ENCODE results near the gene CD151. TPM values are rescaled to one million over a fixed set of nuclear protein-coding genes. Genes with fewer than 3 reads are reported as not detected.

CD151 gene
- total RNA-seq, 2 experiments from 2014 or later = 0.28 to 0.84 TPM

DNA sequence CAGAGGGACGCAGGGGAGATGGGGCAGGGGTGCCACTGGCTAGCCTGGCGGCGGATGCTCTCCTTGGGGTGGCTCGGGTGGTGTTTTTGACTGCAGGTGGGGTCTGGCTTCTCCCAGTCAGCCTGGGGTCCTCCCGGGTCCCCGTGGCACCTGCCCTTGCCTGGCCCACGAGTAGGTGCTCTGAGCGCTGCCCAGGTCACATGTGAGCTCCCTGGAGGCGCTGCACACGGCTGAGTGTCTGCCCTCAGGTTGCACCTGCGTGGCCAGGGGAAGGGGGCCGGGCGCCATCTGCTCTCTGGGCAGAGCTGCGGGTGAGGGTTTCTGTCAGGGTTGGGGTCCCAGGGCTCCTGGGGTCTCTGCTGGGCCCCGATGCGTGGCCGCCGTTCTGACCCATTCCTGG is 15.1 kb downstream of the CD151 start:
- H3K9me3 ChIP-seq (ENCODE audit: low read length) = no peaks in the 10 kb centered on the region
- H3K9me2 ChIP-seq (ENCODE audit: insufficient read depth, low read length) = no peaks in the 10 kb centered on the region
- no peak overlapping the region for H3K4me3 ChIP-seq (ENCODE audit: low read depth, low read length, poor library complexity, severe bottlenecking)
- ChIA-PET CTCF (ENCODE audit: unreplicated experiment) (interaction anchor here (0.8 to 1.0 kb wide), 2 partner anchors 9 to 204 kb away, joined by 3 read pairs; no protein-coding TSS in a partner anchor), POLR2A (no interaction called here)
- no peaks in the 10 kb centered on the region for H3K79me2 ChIP-seq (ENCODE audit: insufficient read depth, low read depth, low read length)
- no peaks in the 10 kb centered on the region for H4K20me1 ChIP-seq (ENCODE audit: insufficient read depth, low read length)
- intact Hi-C loops (cut with micrococcal nuclease; ENCODE audit: unreplicated experiment) = loop anchor here (1.0 to 5.0 kb wide), 3 partner anchors 59 to 203 kb away; no protein-coding TSS in a partner anchor
- DNase-seq (ENCODE audit: low spot score) = no peak
- no peaks in the 10 kb centered on the region for H3K36me3 ChIP-seq (ENCODE audit: insufficient read depth, low read length)
- H2AFZ ChIP-seq (ENCODE audit: low read length) = no peak overlapping the region
- H3K4me1 ChIP-seq (ENCODE audit: insufficient read depth, low read length, poor library complexity, severe bottlenecking) = peaks cover 30% of the 10 kb centered on the region
- H3K27ac ChIP-seq (ENCODE audit: low read depth, low read length, poor library complexity, severe bottlenecking) = no peak overlapping the region
- TF ChIP-seq EZH2phosphoT487 (IDR thresholded peaks at IDR 0.05; ENCODE audit: borderline replicate concordance, low read depth, low read length) = no peak
- TF ChIP-seq, protein P1, sequence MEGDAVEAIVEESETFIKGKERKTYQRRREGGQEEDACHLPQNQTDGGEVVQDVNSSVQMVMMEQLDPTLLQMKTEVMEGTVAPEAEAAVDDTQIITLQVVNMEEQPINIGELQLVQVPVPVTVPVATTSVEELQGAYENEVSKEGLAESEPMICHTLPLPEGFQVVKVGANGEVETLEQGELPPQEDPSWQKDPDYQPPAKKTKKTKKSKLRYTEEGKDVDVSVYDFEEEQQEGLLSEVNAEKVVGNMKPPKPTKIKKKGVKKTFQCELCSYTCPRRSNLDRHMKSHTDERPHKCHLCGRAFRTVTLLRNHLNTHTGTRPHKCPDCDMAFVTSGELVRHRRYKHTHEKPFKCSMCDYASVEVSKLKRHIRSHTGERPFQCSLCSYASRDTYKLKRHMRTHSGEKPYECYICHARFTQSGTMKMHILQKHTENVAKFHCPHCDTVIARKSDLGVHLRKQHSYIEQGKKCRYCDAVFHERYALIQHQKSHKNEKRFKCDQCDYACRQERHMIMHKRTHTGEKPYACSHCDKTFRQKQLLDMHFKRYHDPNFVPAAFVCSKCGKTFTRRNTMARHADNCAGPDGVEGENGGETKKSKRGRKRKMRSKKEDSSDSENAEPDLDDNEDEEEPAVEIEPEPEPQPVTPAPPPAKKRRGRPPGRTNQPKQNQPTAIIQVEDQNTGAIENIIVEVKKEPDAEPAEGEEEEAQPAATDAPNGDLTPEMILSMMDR (conservative IDR thresholded peaks at IDR 0.05; ENCODE audit: low read length) = no peak
- peak overlapping the region; percentile 87; the same call in 1 of the 2 replicates for H3K4me2 ChIP-seq (ENCODE audit: low read length)
- BruUV-seq (replicated peaks) = no TSS peak

DNA sequence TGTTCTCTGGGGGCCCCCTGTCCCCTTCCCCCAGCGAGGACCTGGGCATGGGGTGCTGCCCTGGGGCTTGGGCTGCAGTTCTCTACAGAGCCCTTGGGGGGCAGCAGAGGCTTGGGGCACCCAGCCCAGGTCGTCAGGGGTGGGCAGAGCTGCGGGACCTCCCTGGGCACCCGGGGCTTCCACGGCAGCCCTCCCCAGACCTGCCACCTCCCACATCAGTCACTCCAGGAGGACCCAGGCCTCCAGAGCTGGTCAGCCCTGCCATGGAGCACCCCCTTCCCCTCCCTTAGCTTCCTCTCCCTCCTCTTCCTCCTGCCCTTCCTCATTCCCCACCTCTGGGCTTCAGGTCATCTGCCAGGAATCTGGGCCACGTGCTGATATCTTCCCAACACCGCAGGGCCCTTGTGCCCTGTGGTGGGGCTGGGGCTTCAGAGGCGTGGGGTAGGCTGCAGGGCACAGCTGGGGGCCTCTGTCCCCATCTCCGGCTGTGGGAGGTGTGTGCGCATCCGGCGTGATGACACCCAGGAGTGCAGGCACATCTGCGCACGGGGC is 15.7 kb downstream of the CD151 start:
- no peaks in the 10 kb centered on the region for H4K20me1 ChIP-seq (ENCODE audit: insufficient read depth, low read length)
- no peak overlapping the region for H3K27ac ChIP-seq (ENCODE audit: low read depth, low read length, poor library complexity, severe bottlenecking)
- H3K4me3 ChIP-seq (ENCODE audit: low read depth, low read length, poor library complexity, severe bottlenecking) = peak overlapping the region; percentile 66
- no peak for TF ChIP-seq EZH2phosphoT487 (IDR thresholded peaks at IDR 0.05; ENCODE audit: borderline replicate concordance, low read depth, low read length)
- TF ChIP-seq, protein P1 (conservative IDR thresholded peaks at IDR 0.05; ENCODE audit: low read length) = peak; percentile 87
- H3K4me1 ChIP-seq (ENCODE audit: insufficient read depth, low read length, poor library complexity, severe bottlenecking) = peaks cover 29% of the 10 kb centered on the region
- no TSS peak for BruUV-seq (replicated peaks)
- no peaks in the 10 kb centered on the region for H3K36me3 ChIP-seq (ENCODE audit: insufficient read depth, low read length)
- H3K79me2 ChIP-seq (ENCODE audit: insufficient read depth, low read depth, low read length) = no peaks in the 10 kb centered on the region
- POLR2A ChIA-PET = no interaction called here
- DNase-seq (ENCODE audit: low spot score) = peak; percentile 71
- no peaks in the 10 kb centered on the region for H3K9me2 ChIP-seq (ENCODE audit: insufficient read depth, low read length)
- intact Hi-C loops (cut with micrococcal nuclease; ENCODE audit: unreplicated experiment) = loop anchor here (1.0 to 5.0 kb wide), 3 partner anchors 59 to 203 kb away; no protein-coding TSS in a partner anchor
- H3K4me2 ChIP-seq (ENCODE audit: low read length) = peak overlapping the region; percentile 87
- no peaks in the 10 kb centered on the region for H3K9me3 ChIP-seq (ENCODE audit: low read length)
- CTCF ChIA-PET (ENCODE audit: unreplicated experiment) = interaction anchor here (1.0 kb wide), 1 partner anchor 203 kb away, joined by 3 read pairs; no protein-coding TSS in a partner anchor
- H2AFZ ChIP-seq (ENCODE audit: low read length) = no peak overlapping the region
